Measurements from ENCODE around the gene CES4A.

DNA sequence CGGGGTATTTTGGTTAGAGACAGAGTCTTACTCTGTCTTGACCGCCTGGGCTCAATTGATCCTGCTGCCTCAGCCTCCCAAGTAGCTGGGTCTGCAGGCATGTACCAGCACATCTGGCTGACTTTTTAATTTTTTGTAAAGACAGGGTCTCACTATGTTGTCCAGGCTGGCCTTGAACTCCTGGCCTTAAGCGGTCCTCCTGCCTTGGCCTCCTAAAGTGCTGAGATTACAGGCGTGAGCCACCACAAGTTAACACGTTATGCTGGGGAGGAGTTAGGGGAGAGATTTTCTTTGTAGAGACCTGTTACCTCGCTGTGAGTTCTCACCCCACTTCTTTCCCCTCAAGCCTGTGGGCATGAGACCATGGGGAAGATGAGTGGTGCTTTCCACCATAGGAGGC is 1.8 kb upstream of the CES4A start:
- TF ChIP-seq POLR2A (IDR thresholded peaks at IDR 0.05; ENCODE audit: low read depth, low read length) (no peak), POLR2AphosphoS5 (IDR thresholded peaks at IDR 0.05; ENCODE audit: low read depth, low read length) (no peak), SPI1 (IDR thresholded peaks at IDR 0.05; ENCODE audit: low read depth, low read length) (no peak), TAF1 (IDR thresholded peaks at IDR 0.05; ENCODE audit: low read depth, low read length) (no peak), PAX5 (IDR thresholded peaks at IDR 0.05; ENCODE audit: insufficient read depth, low read length, severe bottlenecking) (no peak)
